WERI-Rb-1 (cell line): ENCODE data around the gene RAB13.

Source experiments
- DNase-seq: peaks from one replicate; pipeline ENCODE4 v3.0.0-alpha.2; 2020
- H3K27ac ChIP-seq: fragments of 250-450 bp; sonication (Bioruptor Pico); 2 replicates; pipeline ENCODE4 v1.5.1; 2020; ENCODE audit warnings: mild to moderate bottlenecking, moderate library complexity
- H3K27me3 ChIP-seq: fragments of 250-450 bp; sonication (Bioruptor Pico); 2 replicates; pipeline ENCODE4 v1.5.1; 2021; ENCODE audit warnings: mild to moderate bottlenecking, low read depth, moderate library complexity; ENCODE audit not compliant: insufficient read depth, severe bottlenecking
- H3K36me3 ChIP-seq: fragments of 250-450 bp; sonication (Bioruptor Pico); 2 replicates; pipeline ENCODE4 v1.5.1; 2020; ENCODE audit warnings: mild to moderate bottlenecking, moderate library complexity
- H3K4me3 ChIP-seq: 2 replicates; pipeline ENCODE4 v1.5.1; 2011; ENCODE audit warnings: low read depth, mild to moderate bottlenecking, control low read depth, low read length
- H3K9me3 ChIP-seq: fragments of 250-450 bp; sonication (Bioruptor Pico); 2 replicates; pipeline ENCODE4 v1.5.1; 2021; ENCODE audit warnings: mild to moderate bottlenecking, moderate library complexity; ENCODE audit not compliant: severe bottlenecking
- TF ChIP-seq, protein P1 (sequence below): IDR thresholded peaks from 2 replicates; pipeline ENCODE4 v1.5.1; 2011; ENCODE audit warnings: low read depth, mild to moderate bottlenecking, control low read depth, inconsistent platforms, low read length

RAB13 gene

DNA sequence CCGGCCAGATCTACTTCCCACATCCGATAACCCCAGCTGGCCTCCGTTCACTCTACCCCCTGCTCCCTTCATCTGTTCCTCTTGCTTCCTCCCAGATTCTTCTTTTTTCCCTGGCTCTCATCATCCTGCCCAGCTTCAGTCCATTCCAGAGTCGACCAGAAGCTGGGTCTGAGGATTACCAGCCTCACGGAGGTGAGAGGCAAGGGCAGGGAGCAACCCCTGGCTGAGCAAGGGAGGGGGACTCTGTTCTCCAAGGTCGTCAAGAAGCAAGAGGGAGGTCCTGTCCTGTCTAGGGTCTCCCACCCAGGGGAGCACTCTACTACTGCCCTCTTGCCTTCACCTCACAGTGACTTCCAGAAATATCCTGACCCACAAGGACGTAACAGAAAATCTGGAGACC is 12.6 kb downstream of the RAB13 start:
- no peak for DNase-seq
- Histone ChIP-seq H3K4me3 (no peak overlapping the region), H3K27ac (no peak overlapping the region), H3K27me3 (no peaks in the 10 kb centered on the region), H3K9me3 (no peaks in the 10 kb centered on the region), H3K36me3 (peaks cover 59% of the 10 kb centered on the region)
- TF ChIP-seq, protein P1, sequence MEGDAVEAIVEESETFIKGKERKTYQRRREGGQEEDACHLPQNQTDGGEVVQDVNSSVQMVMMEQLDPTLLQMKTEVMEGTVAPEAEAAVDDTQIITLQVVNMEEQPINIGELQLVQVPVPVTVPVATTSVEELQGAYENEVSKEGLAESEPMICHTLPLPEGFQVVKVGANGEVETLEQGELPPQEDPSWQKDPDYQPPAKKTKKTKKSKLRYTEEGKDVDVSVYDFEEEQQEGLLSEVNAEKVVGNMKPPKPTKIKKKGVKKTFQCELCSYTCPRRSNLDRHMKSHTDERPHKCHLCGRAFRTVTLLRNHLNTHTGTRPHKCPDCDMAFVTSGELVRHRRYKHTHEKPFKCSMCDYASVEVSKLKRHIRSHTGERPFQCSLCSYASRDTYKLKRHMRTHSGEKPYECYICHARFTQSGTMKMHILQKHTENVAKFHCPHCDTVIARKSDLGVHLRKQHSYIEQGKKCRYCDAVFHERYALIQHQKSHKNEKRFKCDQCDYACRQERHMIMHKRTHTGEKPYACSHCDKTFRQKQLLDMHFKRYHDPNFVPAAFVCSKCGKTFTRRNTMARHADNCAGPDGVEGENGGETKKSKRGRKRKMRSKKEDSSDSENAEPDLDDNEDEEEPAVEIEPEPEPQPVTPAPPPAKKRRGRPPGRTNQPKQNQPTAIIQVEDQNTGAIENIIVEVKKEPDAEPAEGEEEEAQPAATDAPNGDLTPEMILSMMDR = no peak

DNA sequence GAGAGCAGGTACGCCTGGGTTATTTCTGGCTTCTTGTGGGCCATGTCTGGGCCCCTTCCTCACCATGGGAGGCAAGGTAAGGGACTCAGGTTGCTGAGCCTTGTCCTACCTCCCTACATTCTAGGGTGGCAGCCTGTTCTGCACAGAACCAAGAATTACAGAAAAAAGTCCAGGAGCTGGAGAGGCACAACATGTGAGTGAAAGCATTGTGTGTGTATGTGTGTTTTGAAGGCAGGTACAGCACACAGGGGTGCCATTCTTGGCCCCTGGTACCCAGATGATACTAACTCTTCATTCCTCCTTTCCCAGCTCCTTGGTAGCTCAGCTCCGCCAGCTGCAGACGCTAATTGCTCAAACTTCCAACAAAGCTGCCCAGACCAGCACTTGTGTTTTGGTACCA is 13.1 kb downstream of the RAB13 start:
- Histone ChIP-seq H3K9me3 (no peaks in the 10 kb centered on the region), H3K27me3 (no peaks in the 10 kb centered on the region), H3K27ac (no peak overlapping the region), H3K4me3 (no peak overlapping the region), H3K36me3 (peaks cover 59% of the 10 kb centered on the region)
- DNase-seq = no peak
- TF ChIP-seq, protein P1 = no peak

DNA sequence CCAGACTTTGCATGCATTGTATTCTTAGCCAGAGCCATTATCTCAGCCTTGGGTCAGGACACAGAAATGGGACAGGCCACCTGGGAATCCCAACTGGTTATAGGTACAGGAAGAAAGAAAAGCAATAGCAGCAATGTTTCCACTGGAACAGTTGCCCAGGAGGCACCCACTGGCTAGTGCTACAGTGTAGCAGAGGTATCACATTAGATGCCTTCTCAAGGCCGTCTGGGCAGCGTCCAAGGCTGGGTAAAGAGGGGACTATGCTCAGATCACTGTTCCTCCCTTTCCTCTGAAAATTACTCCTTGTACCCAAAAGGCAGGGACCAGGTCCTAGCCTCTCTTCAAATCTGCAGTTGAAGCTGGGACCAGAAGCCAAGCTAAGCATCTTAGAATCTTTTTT is 15.8 kb downstream of the RAB13 start:
- peaks cover 62% of the 10 kb centered on the region for H3K36me3 ChIP-seq
- no peak overlapping the region for H3K27ac ChIP-seq
- H3K9me3 ChIP-seq = no peaks in the 10 kb centered on the region
- no peak overlapping the region for H3K4me3 ChIP-seq
- H3K27me3 ChIP-seq = no peaks in the 10 kb centered on the region
- DNase-seq = no peak
- TF ChIP-seq, protein P1 = no peak

DNA sequence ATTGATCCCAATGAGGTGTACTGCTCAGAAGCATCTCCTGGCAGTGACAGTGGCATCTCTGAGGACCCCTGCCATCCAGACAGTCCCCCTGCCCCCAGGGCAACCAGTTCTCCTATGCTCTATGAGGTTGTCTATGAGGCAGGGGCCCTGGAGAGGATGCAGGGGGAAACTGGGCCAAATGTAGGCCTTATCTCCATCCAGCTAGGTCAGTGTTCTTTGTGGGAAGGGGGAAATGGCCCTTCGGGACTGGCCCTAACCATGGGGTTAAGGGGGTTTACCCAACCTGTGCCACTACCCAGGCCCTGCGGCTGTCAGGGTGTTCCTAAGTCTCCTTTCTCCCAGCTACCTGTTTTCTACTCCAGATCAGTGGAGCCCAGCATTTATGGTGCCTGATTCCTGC is 17.2 kb downstream of the RAB13 start:
- Histone ChIP-seq H3K36me3 (peaks cover 48% of the 10 kb centered on the region), H3K27ac (peak overlapping the region; percentile 98), H3K9me3 (no peaks in the 10 kb centered on the region), H3K27me3 (no peaks in the 10 kb centered on the region), H3K4me3 (peak overlapping the region; percentile 73)
- TF ChIP-seq, protein P1 = no peak
- no peak for DNase-seq

DNA sequence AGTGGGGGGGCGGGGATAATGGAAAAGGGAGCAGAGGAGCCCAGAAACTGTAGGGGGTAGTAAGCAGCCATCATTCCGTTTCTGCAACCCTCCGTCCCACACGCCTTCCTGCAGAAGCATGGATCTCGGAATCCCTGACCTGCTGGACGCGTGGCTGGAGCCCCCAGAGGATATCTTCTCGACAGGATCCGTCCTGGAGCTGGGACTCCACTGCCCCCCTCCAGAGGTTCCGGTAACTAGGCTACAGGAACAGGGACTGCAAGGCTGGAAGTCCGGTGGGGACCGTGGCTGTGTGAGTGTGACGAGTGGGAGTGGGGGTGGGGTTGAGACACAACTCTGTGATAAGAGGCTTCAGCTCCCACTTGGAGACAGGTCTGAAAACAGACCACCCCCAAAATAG is 17.7 kb downstream of the RAB13 start:
- Histone ChIP-seq H3K27ac (peak overlapping the region; percentile 98), H3K9me3 (no peaks in the 10 kb centered on the region), H3K4me3 (peak overlapping the region; percentile 73), H3K36me3 (peaks cover 42% of the 10 kb centered on the region), H3K27me3 (no peaks in the 10 kb centered on the region)
- TF ChIP-seq, protein P1 = 0 out of 2 replicates have a peak, but pooled peaks have one; percentile 2
- DNase-seq = peak; percentile 71

DNA sequence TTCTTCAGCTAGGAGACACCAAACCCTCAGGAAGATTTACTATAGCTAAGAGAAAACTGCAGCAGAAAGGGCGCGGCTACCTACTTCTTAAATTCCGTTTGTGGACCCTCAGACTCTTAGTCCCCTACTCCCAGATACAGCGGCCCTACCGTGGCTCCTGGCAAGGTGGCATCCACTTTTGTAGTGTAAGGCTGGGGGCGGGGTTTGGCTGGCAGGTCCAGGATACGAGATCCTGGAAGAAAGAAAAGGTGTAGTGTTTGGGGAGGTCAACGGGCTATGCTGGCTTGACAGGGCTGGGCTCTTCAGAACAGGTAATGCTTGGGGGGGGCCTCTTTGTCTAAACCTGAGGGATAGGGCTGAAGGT is 18.2 kb downstream of the RAB13 start:
- Histone ChIP-seq H3K9me3 (no peaks in the 10 kb centered on the region), H3K27ac (peak overlapping the region; percentile 98), H3K36me3 (peaks cover 38% of the 10 kb centered on the region), H3K4me3 (peak overlapping the region; percentile 73), H3K27me3 (no peaks in the 10 kb centered on the region)
- TF ChIP-seq, protein P1 = no peak
- DNase-seq = peak; percentile 74
